GM19395 (cell line): ENCODE results near the gene EPHX1.

ENCODE experiments used
- ATAC-seq: cut with Tn5 transposase; IDR thresholded peaks from one replicate; pipeline ENCODE4 v1.9.1; 2021; ENCODE audit warnings: mild to moderate bottlenecking, moderate library complexity; ENCODE audit not compliant: unreplicated experiment

EPHX1 gene

DNA sequence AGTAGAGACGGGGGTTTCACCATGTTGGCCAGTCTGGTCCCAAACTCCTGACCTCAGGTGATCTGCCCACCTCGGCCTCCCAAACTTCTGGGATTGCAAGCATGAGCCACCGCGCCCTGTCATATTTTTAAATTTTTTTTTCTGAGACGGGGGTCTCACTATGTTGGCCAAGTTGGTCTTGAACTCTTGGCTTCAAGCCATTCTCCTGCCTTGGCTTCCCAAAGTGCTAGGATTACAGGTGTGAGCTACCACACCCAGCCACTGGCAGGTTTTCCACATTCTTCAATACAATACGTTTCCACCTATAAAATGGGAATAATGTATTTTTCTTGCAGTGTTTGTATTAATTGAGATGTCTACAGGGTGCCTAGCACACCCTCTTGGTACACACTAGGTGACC lies 82.4 kb downstream of the EPHX1 start:
- ATAC-seq: no peak
